ENCODE data around the gene LINC01488. TPM values are rescaled to one million over a fixed set of nuclear protein-coding genes. Genes with fewer than 3 reads are reported as not detected.

The LINC01488 gene
- total and polyA plus RNA-seq, 2 donors (not counting 1 experiment from before 2014, with no cell fraction given) = not detected

GRCh38 chr11:69486773-69487291, 5.4 kb downstream of the LINC01488 start:
- H3K4me1 ChIP-seq (ENCODE audit: control insufficient read depth in 2 of 2, insufficient read depth in 2 of 2, low read length in 2 of 2) = no peaks in the 10 kb centered on the region
- DNase-seq (no peak), ATAC-seq (ENCODE audit: low read depth) (no peak)
- ChIA-PET CTCF (no interaction called here), POLR2A (no interaction called here)
- H3K36me3 ChIP-seq (replicated peaks in 1 of 2; ENCODE audit: control extremely low read depth in 1 of 2, control insufficient read depth in 1 of 2, extremely low read depth in 1 of 2, insufficient read depth in 2 of 2, low read length in 1 of 2) = no peaks in the 10 kb centered on the region
- no peak overlapping the region for H3K27ac ChIP-seq (ENCODE audit: low read length in 2 of 2)
- H3K4me3 Mint-ChIP-seq = no peak overlapping the region
- peaks cover 5% of the 10 kb centered on the region for H3K27me3 Mint-ChIP-seq
- no peaks in the 10 kb centered on the region for H3K4me1 Mint-ChIP-seq
- H3K4me3 ChIP-seq (ENCODE audit: control extremely low read depth in 1 of 5, extremely low read depth in 1 of 5, insufficient read depth in 1 of 5, low read depth in 2 of 5, low read length in 4 of 5) = no peak overlapping the region
- H3K9me3 Mint-ChIP-seq (ENCODE audit: insufficient read depth) = no peaks in the 10 kb centered on the region
- no peaks in the 10 kb centered on the region for H4K20me1 ChIP-seq (ENCODE audit: control insufficient read depth, insufficient read depth, low read length, poor library complexity, severe bottlenecking)
- intact Hi-C loops (cut with micrococcal nuclease) = no loop called here
- TF ChIP-seq CTCF (IDR thresholded peaks at IDR 0.05) (no peak), EZH2 (IDR thresholded peaks at IDR 0.05; ENCODE audit: borderline replicate concordance, insufficient read depth, low read depth, low read length, poor library complexity, severe bottlenecking) (no peak)
- H3K27me3 ChIP-seq (replicated peaks in 1 of 4; ENCODE audit: control extremely low read depth in 1 of 4, control insufficient read depth in 3 of 4, insufficient read depth in 4 of 4, low read length in 3 of 4) = peaks cover 0 to 2% (median 0%) of the 10 kb centered on the region in 4 experiments
- no peak overlapping the region for H3K4me2 ChIP-seq (replicated peaks; ENCODE audit: low read depth, low read length, poor library complexity, severe bottlenecking)
- no peak overlapping the region for H3K27ac Mint-ChIP-seq
- H3K9ac ChIP-seq (ENCODE audit: low read length) = no peak overlapping the region
- WGBS (ENCODE audit: insufficient coverage) = 88% methylated on average over 19 of the region's 19 CpGs
- no peak overlapping the region for H2AFZ ChIP-seq (ENCODE audit: insufficient read depth, low read depth, low read length, poor library complexity, severe bottlenecking)
- no peaks in the 10 kb centered on the region for H3K9me3 ChIP-seq (ENCODE audit: control extremely low read depth in 1 of 3, control insufficient read depth in 2 of 3, insufficient read depth in 1 of 3, low read length in 2 of 3)
- H3K79me2 ChIP-seq (ENCODE audit: control insufficient read depth, insufficient read depth, low read length) = no peaks in the 10 kb centered on the region

DNA sequence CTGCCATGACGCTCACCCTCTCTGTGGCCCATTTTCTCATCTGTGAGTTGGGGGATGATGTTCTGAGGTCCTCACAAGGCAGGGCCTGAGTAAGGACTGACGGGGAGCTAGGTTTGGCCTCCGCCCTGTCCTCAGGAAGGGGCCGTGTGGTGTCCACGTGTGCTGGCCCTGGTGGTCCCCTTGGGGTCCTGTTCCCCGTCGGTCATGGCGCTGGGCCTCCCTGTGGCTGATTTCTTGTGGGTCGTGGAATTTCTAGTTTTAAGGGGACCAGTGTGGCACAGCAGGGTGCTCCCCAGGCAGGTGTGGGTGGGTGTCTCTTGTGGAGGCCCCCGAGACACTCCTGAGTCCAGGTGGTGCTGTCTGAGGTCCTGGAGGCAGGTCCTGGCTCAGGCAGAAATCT, 5.9 kb downstream of the LINC01488 start:
- no peaks in the 10 kb centered on the region for H4K20me1 ChIP-seq (ENCODE audit: control insufficient read depth, insufficient read depth, low read length, poor library complexity, severe bottlenecking)
- DNase-seq = no peak
- no peak overlapping the region for H3K27ac Mint-ChIP-seq
- H3K4me2 ChIP-seq (replicated peaks; ENCODE audit: low read depth, low read length, poor library complexity, severe bottlenecking) = no peak overlapping the region
- TF ChIP-seq CTCF (IDR thresholded peaks at IDR 0.05) (no peak), EZH2 (IDR thresholded peaks at IDR 0.05; ENCODE audit: borderline replicate concordance, insufficient read depth, low read depth, low read length, poor library complexity, severe bottlenecking) (no peak)
- no peaks in the 10 kb centered on the region for H3K4me1 Mint-ChIP-seq
- no peaks in the 10 kb centered on the region for H3K79me2 ChIP-seq (ENCODE audit: control insufficient read depth, insufficient read depth, low read length)
- no peak overlapping the region for H3K4me3 Mint-ChIP-seq
- no peak overlapping the region for H3K9ac ChIP-seq (ENCODE audit: low read length)
- no peak overlapping the region for H3K27ac ChIP-seq (ENCODE audit: low read length in 2 of 2)
- POLR2A ChIA-PET = no interaction called here
- H3K27me3 ChIP-seq (replicated peaks in 1 of 4; ENCODE audit: control extremely low read depth in 1 of 4, control insufficient read depth in 3 of 4, insufficient read depth in 4 of 4, low read length in 3 of 4) = peaks cover 0 to 2% (median 0%) of the 10 kb centered on the region in 4 experiments
- H3K9me3 ChIP-seq (ENCODE audit: control extremely low read depth in 1 of 3, control insufficient read depth in 2 of 3, insufficient read depth in 1 of 3, low read length in 2 of 3) = no peaks in the 10 kb centered on the region
- CTCF ChIA-PET = no interaction called here
- H3K4me1 ChIP-seq (ENCODE audit: control insufficient read depth in 2 of 2, insufficient read depth in 2 of 2, low read length in 2 of 2) = no peaks in the 10 kb centered on the region
- 96% methylated on average over 9 of the region's 10 CpGs for WGBS (ENCODE audit: insufficient coverage)
- no peak overlapping the region for H3K4me3 ChIP-seq (ENCODE audit: control extremely low read depth in 1 of 5, extremely low read depth in 1 of 5, insufficient read depth in 1 of 5, low read depth in 2 of 5, low read length in 4 of 5)
- peaks cover 5% of the 10 kb centered on the region for H3K27me3 Mint-ChIP-seq
- intact Hi-C loops (cut with micrococcal nuclease) = no loop called here
- no peaks in the 10 kb centered on the region for H3K9me3 Mint-ChIP-seq (ENCODE audit: insufficient read depth)
- no peak for ATAC-seq (ENCODE audit: low read depth)
- no peaks in the 10 kb centered on the region for H3K36me3 ChIP-seq (replicated peaks in 1 of 2; ENCODE audit: control extremely low read depth in 1 of 2, control insufficient read depth in 1 of 2, extremely low read depth in 1 of 2, insufficient read depth in 2 of 2, low read length in 1 of 2)
- no peak overlapping the region for H2AFZ ChIP-seq (ENCODE audit: insufficient read depth, low read depth, low read length, poor library complexity, severe bottlenecking)

All from B cell (primary cell).